HG02588 (cell line): ENCODE data around the gene MRPL9.
A peak's percentile ranks its signal among the peaks of the same experiment; 100 is the strongest.

Experiments used
- ATAC-seq: cut with Tn5 transposase; IDR thresholded peaks from one replicate; pipeline ENCODE4 v1.9.1; 2021; ENCODE audit warnings: mild to moderate bottlenecking, moderate library complexity; ENCODE audit not compliant: unreplicated experiment

MRPL9 gene

DNA sequence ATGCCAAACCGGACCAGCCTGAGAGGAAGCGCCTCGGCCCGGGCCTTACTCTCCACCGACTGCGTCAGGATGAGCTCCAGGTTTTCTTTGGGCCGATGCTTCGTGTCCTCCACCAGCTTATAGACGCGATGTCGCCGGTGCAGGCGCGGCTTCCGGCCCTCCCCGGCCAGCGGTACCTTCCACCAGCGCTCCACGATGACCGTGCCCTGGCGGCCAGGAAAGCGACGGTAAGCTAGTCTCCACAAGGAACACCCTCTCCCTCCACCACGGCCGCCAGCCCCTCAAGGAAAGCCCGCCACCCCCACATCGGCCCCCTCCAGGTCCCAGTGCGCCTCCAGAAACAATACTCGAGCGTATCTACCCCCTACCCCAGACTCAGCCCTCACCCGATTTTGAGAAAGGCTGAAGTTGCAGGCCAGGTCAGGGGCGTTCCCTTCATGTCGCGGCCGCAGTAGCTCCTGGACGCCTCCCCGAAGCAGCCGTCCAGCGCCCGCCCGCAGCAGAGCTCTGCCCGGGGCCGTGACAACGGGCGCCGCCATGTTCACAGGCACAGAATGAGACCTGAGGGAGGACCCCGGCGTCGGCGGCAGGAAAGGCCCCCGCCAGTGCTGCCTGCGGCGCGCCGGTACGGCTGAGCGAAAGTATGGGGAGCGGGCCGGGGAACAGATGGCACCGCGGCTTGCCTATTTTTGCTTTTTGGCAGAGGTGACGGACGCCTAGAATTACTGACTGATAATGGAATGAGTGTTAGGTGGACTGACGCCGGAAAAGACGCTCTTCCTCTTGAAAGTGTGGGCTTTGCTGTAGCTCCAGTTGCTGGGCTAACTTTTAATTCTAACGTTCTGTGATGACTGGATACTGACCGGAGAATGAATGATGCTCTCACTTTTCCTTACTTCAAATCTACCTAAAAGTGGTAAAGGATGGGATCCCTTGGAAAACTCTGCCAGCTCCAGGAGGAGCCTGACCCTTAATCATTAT, at the start of gene MRPL9:
MRPL9 (minus strand) TSS at position 556 of the 981 bp plus-strand sequence; CDS start at position 539, 17 bp downstream.
- ATAC-seq: peak; percentile 90

DNA sequence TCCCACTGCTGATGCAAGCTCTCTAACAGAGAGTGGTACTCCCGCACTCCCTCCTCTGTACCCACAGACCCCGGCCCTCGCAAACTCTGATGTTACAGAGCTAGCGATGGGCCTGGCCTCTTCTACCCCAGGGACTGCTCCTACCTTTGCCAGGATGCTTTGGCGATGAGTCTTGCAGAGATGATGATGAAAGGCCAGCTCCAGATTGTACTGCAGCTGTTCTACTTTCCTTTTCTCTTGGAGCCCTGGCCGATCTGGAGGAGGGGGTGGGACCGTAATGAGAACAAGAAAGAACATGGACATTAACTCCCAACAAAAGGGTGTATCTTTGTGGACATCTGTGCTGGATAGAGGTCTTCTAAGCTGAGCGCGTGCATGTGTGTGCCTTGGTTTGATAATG, 47.9 kb upstream of the MRPL9 start:
- ATAC-seq: no peak

GRCh38 chr1:151809985-151810556, 46.8 kb upstream of the MRPL9 start:
- no peak for ATAC-seq

GRCh38 chr1:151809290-151809984, 46.1 kb upstream of the MRPL9 start:
- no peak for ATAC-seq

GRCh38 chr1:151807766-151808165, 44.5 kb upstream of the MRPL9 start:
- no peak for ATAC-seq

DNA sequence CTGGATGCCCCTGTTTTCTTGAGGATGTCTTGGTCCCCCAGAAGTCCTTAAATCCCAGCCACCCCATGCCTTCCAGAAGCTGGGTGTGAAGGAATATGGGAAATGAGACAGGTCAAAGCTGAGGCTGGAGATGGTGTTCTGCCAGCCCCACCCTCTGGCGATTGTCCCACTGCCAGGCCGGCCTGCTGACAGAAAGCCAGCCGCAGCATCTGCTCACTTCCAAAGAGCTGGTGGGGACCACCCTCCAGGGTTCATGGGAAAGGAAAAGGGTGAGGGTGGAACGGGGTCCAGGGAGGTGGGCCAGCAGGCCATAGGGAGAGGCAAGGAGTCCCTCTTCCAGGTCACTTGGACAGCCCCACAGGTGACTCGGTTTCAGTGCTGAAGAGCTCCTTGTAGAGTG, 43.8 kb upstream of the MRPL9 start:
- no peak for ATAC-seq

- ATAC-seq: no peak
These were observed 42.9 kb upstream of the MRPL9 start for GRCh38 chr1:151806170-151806569.

- ATAC-seq: no peak
These were observed 41.9 kb upstream of the MRPL9 start, which contains the start of gene LINGO4 for GRCh38 chr1:151805066-151805820. Gene LINGO4, minus strand, starts transcription at chr1:151805419. Its CDS starts 2,715 bp downstream, at chr1:151802704.

GRCh38 chr1:151803915-151804314, 40.6 kb upstream of the MRPL9 start:
- no peak for ATAC-seq

DNA sequence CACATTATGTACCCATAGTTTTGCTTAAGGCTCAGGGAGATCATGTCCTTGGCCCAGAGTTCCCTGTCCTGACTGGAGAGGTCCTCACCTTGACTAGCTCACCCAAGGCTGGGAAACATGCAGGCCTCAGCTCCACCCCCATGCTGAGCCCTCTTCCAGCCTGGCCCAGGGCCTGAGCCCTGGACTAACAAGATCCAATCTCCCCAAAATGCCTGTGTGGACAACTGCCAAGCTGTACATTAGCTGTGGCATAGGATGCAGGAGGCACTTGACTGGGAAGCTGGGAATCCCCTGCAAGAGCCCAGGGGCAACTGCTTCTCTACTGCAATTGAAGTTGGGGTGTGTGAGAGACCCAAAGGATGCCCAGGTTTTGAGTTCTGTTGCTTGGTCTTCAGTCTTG, 39.9 kb upstream of the MRPL9 start:
- ATAC-seq: no peak

- no peak for ATAC-seq
These were observed 39.1 kb upstream of the MRPL9 start for GRCh38 chr1:151802372-151802771.

DNA sequence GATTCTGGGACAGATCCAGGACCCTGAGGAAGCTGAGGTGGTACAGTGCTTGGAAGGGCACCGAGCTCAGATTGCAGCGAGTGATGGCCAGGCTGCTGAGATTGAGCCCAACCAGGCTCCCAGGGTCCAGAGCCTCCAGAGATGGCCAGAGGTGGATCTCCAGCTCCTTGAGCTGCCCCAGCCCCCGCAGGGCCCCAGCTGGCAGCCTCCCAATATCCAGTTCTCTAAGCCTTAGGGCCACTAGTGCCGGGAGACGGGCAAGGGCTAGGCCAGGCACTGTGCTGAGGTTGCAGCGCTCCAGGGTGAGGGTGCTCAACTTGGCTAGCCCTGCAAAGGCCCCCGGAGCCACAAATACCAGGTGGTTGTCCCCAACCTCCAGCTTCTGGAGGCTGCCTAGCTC, 38.5 kb upstream of the MRPL9 start:
- no peak for ATAC-seq

GRCh38 chr1:151801310-151801820, 38.1 kb upstream of the MRPL9 start:
- no peak for ATAC-seq

- no peak for ATAC-seq
These were observed 37.5 kb upstream of the MRPL9 start for GRCh38 chr1:151800830-151801229.

GRCh38 chr1:151799179-151800022, 36.1 kb upstream of the MRPL9 start:
- ATAC-seq: no peak

DNA sequence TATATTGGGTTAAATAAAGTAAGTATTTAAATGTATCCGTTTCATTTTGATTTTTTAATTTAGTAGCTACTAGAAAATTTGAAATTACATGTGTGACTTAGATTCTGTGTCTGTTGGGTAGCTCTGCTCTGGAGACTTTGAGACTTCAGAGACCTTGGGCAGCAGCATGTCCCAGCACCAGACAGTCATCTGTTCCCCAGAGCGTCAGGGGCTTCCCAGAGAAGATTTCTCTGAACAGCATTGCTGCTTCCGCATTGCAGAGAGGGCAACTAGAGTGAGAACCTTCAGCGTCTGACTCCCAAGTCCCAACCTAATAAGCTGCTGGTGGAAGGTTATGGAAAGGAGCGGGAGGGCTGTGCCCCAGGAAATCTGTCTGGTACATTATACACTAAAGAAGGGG, 35.3 kb upstream of the MRPL9 start:
- ATAC-seq: no peak

DNA sequence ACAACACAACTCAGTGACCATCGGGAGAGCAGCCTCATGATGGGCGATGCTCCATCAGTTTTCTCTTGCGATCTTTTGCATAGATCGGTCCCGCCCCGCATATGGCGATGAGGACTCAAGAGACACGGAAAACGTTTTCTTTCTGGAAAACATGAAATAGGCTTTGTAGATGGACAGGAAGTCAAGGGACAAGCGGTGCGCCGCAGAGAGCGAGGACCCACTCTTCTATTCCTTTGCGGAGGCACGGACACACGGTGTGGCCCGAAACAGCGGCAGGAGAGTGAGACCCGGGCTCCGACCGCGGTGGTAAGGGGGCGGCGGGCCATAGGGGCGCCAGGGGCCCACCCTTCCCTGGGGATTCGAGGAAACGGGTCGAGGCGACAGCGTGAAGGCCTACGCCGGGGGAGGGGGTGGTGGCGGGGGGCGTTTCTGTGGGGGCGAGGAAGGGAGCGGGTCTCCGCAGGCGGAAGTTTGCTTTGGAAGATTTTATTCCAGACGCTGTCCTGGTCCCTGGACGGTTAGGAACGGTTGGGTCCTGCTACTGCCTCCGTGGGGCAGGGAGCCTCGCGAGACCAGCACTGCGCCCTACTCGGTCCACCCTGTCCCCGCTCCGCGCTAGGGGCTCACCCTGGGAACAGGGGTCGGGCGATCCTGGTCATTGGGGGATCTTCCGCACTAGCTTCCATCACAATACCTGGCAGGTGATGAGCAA, 27.8 kb upstream of the MRPL9 start:
- ATAC-seq: peak; percentile 2

DNA sequence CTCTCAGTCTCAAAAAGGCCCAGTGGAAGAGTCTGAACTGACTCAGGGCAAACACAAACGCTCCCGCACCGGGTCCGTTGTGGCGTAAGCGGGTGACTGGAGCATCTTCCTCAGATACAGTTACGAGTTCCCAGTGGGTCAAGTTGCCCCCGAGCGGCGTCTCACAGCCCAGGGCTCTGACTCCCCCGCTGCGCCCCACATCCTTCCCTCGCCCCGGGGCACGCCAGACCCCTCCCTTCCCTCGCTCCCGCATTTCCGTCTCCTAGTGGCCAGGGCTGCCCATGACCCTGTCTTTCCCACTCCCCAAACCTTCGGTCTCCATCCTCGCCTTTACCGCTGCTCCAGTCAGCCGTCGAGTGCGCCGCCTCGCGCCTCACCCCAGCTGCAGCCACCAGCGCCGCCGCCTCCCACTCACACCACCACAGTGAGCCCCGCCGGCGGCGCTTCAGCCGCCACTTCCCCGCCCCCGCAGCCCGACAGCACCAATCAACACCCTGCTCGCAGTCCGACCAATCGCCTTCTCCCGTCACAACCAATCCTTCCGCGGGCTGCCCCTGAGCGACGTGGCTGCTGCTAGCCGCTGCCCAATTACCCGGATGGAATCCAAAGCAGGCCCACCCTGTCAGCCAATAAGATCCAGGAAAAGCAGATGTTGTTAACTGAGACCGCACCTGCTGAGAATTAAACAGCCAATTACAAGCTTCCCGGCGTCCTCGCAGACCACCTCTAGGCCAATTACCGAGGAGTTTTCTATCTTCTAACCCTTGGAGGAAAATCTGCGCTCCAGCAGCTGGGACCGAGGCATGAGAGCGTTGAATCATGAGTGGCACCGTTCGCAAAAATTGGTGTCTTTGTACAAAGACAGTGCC, 27.0 kb upstream of the MRPL9 start, which contains the start of gene TDRKH:
TDRKH (minus strand) TSS at position 430 of the 869 bp plus-strand sequence. CDS start 7,478 bp downstream, outside the sequence.
- ATAC-seq: peak; percentile 95
